Measurements from ENCODE around the gene TBC1D2B. TPM values are rescaled to one million over a fixed set of nuclear protein-coding genes. Genes with fewer than 3 reads are reported as not detected.
"Not testable (repeated sequence)": the region's sequence is repeated elsewhere in the genome, so short reads cannot be mapped to it uniquely, and the experiment has no call there.

Gene TBC1D2B
- total and polyA plus RNA-seq, 4 donors, result 21.8 to 62.9 (median 38.9) TPM

- WGBS, 2 donors, result 58 to 65% methylated on average over 17 to 18 of the region's 18 CpGs
- Histone ChIP-seq H3K27ac (ENCODE audit: low read depth in 1 of 2, low read length in 1 of 2) (peak overlapping the region; percentile 59 to 81), H3K36me3 (ENCODE audit: control insufficient read depth in 4 of 4, insufficient read depth in 4 of 4, low read length in 4 of 4) (peaks cover 0 to 24% (median 8%) of the 10 kb centered on the region in 4 donors), H3K4me1 (ENCODE audit: control insufficient read depth in 5 of 5, insufficient read depth in 5 of 5, low read length in 5 of 5) (peaks cover 4 to 50% (median 21%) of the 10 kb centered on the region in 5 donors)
- H3K9ac ChIP-seq (ENCODE audit: insufficient read depth in 1 of 2, low read length in 2 of 2); H3K4me3 ChIP-seq; H3K27me3 ChIP-seq (ENCODE audit: control insufficient read depth in 3 of 3, insufficient read depth in 3 of 3, low read length in 2 of 3); H3K9me3 ChIP-seq (ENCODE audit: control insufficient read depth in 4 of 4, insufficient read depth in 3 of 4, low read length in 3 of 4): not testable (repeated sequence)
- ATAC-seq (ENCODE audit: insufficient read depth, low FRiP score) (peak; percentile 63), DNase-seq (peak in 1 of 3 donors; percentile 53)
Measured at GRCh38 chr15:77993970-77994693, 83.4 kb downstream of the TBC1D2B start.

DNA sequence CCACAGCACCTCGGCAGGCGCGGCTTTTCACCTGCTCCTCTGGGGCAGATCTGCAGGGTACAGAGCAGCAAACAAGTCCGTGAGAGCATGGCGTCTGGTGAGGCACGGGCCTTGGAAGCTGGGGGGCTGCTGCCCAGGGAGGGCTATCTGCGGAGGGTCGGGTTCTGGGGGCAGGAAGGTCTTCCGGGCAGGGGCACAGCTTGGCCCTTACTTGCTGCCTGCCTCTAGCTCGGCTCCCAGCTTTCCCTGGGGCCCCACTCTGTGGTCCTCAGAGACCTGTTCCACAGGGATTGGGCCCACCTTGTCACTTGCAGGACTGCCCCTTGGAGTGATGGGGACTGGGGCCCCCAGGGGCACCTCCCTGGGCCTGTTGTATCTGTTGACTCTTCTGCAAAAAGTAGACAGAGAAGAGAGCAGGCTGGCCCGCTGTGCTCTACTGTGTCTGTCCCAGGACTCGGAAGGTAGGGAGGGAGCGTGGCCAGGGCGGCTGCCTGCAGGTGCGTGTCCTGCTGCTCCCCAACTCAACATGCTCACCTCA is 84.1 kb downstream of the TBC1D2B start:
- no peak overlapping the region for H3K9ac ChIP-seq (ENCODE audit: insufficient read depth in 1 of 2, low read length in 2 of 2)
- peaks cover 0 to 21% (median 8%) of the 10 kb centered on the region in 4 donors for H3K36me3 ChIP-seq (ENCODE audit: control insufficient read depth in 4 of 4, insufficient read depth in 4 of 4, low read length in 4 of 4)
- DNase-seq (no peak), ATAC-seq (ENCODE audit: insufficient read depth, low FRiP score) (no peak)
- H3K27me3 ChIP-seq (ENCODE audit: control insufficient read depth in 3 of 3, insufficient read depth in 3 of 3, low read length in 2 of 3), result no peaks in the 10 kb centered on the region
- peaks cover 4 to 50% (median 21%) of the 10 kb centered on the region in 5 donors for H3K4me1 ChIP-seq (ENCODE audit: control insufficient read depth in 5 of 5, insufficient read depth in 5 of 5, low read length in 5 of 5)
- no peaks in the 10 kb centered on the region for H3K9me3 ChIP-seq (ENCODE audit: control insufficient read depth in 4 of 4, insufficient read depth in 3 of 4, low read length in 3 of 4)
- peak overlapping the region; percentile 24 to 81 for H3K27ac ChIP-seq (ENCODE audit: low read depth in 1 of 2, low read length in 1 of 2)
- TF ChIP-seq CTCF (IDR thresholded peaks at IDR 0.05; ENCODE audit: control extremely low read depth, extremely low read depth), result no peak
- 94 to 95% methylated on average over 15 of the region's 15 CpGs for WGBS, 2 donors
- H3K4me3 ChIP-seq, result no peak overlapping the region

DNA sequence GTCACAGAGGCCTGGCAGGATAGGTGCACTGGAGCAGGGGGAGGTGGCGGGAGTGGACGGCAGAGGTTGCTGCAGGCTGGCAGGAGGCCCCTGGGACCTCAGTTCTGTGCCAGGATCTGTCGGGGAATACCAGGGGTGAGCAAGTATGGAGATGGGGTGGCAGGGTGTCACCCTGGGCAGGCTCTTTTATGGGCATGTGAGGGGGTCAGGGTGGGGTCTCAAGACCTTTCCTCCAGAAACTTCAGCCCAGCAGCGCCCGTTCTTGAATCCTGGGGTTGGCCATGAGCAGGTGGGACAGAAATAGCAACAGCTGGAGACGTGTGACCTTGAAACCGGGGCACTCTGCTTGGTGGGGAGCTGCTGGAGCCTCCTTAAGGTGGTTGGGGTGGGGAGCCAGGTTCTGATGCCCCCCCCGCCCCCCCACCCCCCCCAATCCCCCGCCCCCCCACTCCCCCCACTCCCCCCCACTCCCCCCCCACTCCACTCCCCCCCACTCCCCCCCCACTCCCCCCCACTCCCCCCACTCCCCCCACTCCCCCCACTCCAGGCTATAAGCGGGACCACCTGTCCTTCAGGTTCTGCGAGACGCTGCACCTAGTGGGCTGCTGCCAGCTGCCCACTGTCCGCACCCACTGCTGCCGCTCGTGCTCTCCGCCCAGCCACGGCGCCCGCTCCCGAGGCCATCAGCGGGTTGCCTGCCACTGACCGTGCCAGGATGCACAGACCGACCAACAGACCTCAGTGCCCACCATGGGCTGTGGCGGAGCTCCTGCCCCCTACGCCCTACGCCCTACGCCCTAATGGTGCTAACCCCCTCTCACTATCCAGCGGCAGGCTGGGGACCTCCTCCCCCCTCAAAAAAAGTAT is 84.9 kb downstream of the TBC1D2B start:
- Histone ChIP-seq H3K27me3 (ENCODE audit: control insufficient read depth in 3 of 3, insufficient read depth in 3 of 3, low read length in 2 of 3) (no peaks in the 10 kb centered on the region), H3K9me3 (ENCODE audit: control insufficient read depth in 4 of 4, insufficient read depth in 3 of 4, low read length in 3 of 4) (no peaks in the 10 kb centered on the region), H3K4me3 (no peak overlapping the region), H3K27ac (ENCODE audit: low read depth in 1 of 2, low read length in 1 of 2) (peak overlapping the region; percentile 71 to 76), H3K9ac (ENCODE audit: insufficient read depth in 1 of 2, low read length in 2 of 2) (no peak overlapping the region), H3K4me1 (ENCODE audit: control insufficient read depth in 5 of 5, insufficient read depth in 5 of 5, low read length in 5 of 5) (peaks cover 4 to 52% (median 21%) of the 10 kb centered on the region in 5 donors), H3K36me3 (ENCODE audit: control insufficient read depth in 4 of 4, insufficient read depth in 4 of 4, low read length in 4 of 4) (peaks cover 0 to 15% (median 2%) of the 10 kb centered on the region in 4 donors)
- DNase-seq, result peak in 1 of 3 donors; percentile 50
- 87 to 92% methylated on average over 21 to 25 of the region's 28 CpGs for WGBS, 2 donors
- no peak for ATAC-seq (ENCODE audit: insufficient read depth, low FRiP score)
- TF ChIP-seq CTCF (IDR thresholded peaks at IDR 0.05; ENCODE audit: control extremely low read depth, extremely low read depth), result no peak

GRCh38 chr15:77991658-77992201 is 85.8 kb downstream of the TBC1D2B start:
- H3K27ac ChIP-seq (ENCODE audit: low read depth in 1 of 2, low read length in 1 of 2), result peak overlapping the region; percentile 17 to 76
- WGBS, 2 donors, result 66 to 79% methylated on average over 7 to 9 of the region's 9 CpGs
- H3K9ac ChIP-seq (ENCODE audit: insufficient read depth in 1 of 2, low read length in 2 of 2); H3K4me3 ChIP-seq; H3K36me3 ChIP-seq (ENCODE audit: control insufficient read depth in 4 of 4, insufficient read depth in 4 of 4, low read length in 4 of 4); H3K27me3 ChIP-seq (ENCODE audit: control insufficient read depth in 3 of 3, insufficient read depth in 3 of 3, low read length in 2 of 3); H3K9me3 ChIP-seq (ENCODE audit: control insufficient read depth in 4 of 4, insufficient read depth in 3 of 4, low read length in 3 of 4): not testable (repeated sequence)
- ATAC-seq (ENCODE audit: insufficient read depth, low FRiP score) (peak; percentile 19), DNase-seq (peak; percentile 92 to 98 (median 96))
- peaks cover 4 to 52% (median 21%) of the 10 kb centered on the region in 5 donors for H3K4me1 ChIP-seq (ENCODE audit: control insufficient read depth in 5 of 5, insufficient read depth in 5 of 5, low read length in 5 of 5)

Data from lung (tissue), 12 donors.